Measurements from ENCODE around the gene DCAF6.
"Not testable (repeated sequence)": the region's sequence is repeated elsewhere in the genome, so short reads cannot be mapped to it uniquely, and the experiment has no call there.

DCAF6 gene

DNA sequence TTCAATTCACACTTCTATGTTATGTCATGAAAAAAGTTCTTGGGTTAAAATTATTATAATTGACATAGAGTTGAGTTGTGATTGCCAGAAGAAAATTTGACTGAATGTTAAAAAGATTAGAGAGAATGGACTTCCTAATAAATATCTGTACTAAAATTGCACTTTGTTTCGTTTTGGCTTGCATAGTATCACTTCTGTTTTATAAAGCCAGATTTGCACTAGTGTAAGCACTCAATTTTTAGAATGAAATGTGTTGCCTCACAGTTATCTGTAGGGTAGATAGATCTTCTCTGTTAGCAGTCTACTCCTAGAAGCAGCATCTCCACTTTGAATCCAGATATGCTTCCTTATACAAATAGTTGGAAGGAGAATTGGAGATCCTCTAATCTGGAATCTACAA is 95.5 kb downstream of the DCAF6 start:
- DNase-seq: no peak

DNA sequence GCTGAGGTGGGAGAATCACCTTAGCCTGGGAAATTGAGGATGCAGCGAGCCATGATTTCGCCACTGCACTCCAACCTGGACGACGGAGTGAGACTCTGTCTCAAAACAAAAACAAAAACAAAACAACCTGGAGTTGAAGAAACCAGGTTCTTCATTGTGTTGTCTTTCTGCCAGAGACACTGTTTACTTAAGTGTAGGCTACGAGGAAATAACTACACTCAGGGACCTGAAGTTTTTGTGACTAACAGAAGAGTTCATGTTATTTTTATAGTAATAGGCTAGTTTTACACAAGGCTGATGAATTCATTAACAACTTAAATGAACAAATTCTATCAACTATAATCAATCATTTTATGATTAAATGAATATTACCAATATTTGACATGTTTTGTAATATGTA is 98.9 kb downstream of the DCAF6 start:
- no peak for DNase-seq

GRCh38 chr1:168042362-168042761 is 105.9 kb downstream of the DCAF6 start:
- DNase-seq: no peak

DNA sequence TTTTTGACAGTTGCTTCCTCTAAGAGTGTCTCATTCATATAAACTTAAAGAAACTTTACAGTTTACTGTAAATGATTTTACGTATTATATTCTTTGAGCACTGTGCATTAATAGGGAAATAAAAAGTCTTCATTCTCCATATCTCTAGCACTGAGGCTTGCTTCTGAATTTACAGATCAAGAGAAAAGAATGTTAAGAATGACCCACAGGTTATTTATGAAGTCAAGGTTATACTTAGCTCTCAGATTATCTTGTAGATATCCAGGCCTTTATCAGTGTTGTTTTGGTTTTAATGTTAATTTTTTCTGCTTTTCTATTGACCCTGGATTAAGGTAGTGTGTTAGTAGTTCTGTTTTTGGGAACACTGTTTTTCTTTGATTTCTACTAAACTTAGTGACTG is 108.8 kb downstream of the DCAF6 start:
- DNase-seq: no peak

DNA sequence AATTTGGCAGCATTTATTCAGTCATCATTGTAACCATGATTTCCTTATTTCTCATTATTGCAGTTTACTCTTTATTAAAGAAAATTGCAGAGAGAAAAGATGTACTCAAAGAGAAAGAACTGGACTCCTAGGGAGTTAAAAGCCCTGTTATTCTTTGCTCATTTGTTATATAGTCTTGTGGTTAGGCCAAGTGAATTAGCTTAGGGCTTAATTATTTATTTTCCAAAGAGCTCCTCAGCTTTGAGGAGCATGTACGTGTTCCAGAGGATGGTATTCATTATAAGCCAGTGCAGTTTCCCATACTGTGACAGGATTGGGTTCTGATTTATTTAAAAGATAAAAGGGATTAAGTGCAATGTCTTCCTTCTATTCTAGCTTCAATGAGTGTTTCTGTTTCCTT is 113.8 kb downstream of the DCAF6 start:
- DNase-seq: no peak

DNA sequence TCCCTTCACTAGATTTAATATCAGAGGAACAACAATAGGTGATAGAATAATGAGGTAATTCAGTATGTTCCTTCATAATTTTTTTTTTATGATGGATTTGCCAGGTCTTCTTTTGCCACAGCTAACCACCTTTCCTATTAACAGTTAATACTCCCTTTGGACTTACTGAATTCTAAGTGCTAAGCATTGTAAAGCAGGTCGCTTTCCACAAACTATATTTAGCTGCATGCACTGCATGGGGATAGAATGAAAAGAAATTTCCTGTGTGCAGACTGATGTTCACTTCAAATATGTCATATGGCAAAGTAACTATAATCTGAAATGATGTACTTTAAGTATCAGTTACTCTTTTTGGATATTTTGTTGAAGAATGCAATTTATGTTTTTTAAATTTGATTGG is 114.4 kb downstream of the DCAF6 start:
- no peak for DNase-seq

DNA sequence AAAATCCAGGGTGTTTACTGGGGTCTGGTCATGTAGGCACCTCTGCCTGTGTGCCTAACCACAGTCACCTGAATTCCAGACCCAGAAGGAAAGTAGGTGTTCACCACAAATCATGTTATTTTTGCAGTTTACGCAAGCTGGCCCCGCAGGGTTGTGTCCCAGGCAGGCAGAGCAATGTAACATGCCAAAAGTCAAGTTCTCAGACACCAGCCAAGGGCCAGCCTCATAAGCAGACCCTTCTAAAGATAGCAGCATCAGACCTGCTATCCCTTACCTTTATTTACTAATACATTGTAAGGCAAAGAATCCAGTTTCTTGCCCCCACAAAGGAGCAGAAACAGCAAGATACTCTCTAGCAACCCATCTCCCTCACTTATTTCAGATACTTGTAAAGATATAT is 117.2 kb downstream of the DCAF6 start:
- no peak for DNase-seq

GRCh38 chr1:168054117-168054516 is 117.6 kb downstream of the DCAF6 start:
- no peak for DNase-seq

GRCh38 chr1:168056152-168056551 is 119.7 kb downstream of the DCAF6 start:
- DNase-seq: not testable (repeated sequence)

DNA sequence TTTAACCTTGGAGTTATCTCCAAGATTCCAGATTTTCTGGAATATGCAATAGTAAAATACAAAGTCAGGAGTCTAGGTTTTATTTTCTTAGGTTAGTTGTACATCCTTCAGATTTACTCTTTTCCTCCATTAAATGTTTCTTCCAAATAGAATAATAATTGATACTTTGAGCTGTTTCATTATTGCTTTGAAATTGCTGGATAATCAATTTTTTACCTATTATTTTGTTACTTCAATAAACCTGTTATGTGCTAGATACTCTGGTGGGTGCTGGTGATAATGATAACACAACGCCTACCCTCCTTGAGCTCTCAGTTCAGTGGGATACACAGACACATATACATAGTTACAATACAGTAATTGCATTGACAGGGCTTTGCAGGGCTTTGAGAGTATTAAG is 120.9 kb downstream of the DCAF6 start:
- no peak for DNase-seq

DNA sequence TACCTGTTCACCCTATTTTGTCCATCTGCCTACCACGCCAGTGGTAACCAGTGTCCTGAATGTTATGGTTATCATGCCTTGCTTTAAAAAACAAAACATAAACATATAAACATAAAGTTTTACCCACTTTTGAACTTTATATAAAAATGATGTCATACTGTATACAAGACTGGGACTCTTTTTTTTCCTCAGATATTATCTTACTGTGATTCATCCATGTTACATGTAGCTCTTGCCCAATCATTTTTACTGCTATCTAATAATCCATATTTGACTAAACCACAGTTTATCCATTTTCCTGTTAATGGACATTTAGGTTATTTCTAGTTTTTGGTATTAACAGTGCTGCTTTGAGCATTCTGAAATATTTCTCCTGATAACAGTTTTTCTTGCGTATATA is 121.4 kb downstream of the DCAF6 start:
- no peak for DNase-seq

DNA sequence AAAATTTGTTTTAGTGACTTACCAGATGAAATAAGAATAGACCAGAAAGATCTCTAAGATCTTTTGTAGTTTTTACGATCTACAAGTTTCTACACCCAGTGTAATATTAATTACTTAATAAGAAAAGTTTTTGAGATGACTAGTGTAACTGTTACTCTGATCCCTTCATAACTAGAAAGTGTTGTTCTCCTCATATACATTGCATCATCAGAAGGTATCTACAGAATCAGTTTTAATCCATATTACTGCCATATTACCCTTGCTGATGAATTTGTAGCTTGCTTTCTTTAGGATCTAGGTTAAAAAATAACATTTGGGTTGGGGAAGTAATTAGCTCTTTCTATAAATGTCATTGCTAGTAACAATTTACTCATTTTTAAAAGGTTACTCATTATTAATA is 127.7 kb downstream of the DCAF6 start:
- DNase-seq: no peak

- no peak for DNase-seq
These were observed 129.0 kb downstream of the DCAF6 start for GRCh38 chr1:168065506-168065905.

- no peak for DNase-seq
These were observed 132.9 kb downstream of the DCAF6 start for GRCh38 chr1:168069384-168069783.

DNA sequence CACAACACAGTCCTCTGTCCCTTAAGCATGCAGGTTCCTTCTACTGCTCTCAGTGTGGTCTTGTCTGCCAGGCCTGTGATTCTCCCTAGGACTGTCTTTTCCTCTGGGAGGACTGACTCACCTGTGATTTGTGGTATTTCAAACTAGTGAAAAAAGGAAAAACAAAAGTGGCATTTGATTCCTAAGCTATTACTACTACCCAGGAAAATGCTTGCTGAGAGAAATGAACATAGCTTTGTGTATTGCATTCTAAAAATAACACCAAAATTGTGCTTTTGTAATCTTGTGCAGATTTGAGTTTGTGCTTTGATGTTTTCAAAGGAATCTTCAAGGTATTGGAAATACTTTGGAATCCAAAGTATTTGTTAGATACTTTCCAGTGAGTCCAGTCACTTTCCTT is 143.3 kb downstream of the DCAF6 start:
- no peak for DNase-seq

GRCh38 chr1:168081373-168082007 is 145.0 kb downstream of the DCAF6 start:
- DNase-seq: no peak

DNA sequence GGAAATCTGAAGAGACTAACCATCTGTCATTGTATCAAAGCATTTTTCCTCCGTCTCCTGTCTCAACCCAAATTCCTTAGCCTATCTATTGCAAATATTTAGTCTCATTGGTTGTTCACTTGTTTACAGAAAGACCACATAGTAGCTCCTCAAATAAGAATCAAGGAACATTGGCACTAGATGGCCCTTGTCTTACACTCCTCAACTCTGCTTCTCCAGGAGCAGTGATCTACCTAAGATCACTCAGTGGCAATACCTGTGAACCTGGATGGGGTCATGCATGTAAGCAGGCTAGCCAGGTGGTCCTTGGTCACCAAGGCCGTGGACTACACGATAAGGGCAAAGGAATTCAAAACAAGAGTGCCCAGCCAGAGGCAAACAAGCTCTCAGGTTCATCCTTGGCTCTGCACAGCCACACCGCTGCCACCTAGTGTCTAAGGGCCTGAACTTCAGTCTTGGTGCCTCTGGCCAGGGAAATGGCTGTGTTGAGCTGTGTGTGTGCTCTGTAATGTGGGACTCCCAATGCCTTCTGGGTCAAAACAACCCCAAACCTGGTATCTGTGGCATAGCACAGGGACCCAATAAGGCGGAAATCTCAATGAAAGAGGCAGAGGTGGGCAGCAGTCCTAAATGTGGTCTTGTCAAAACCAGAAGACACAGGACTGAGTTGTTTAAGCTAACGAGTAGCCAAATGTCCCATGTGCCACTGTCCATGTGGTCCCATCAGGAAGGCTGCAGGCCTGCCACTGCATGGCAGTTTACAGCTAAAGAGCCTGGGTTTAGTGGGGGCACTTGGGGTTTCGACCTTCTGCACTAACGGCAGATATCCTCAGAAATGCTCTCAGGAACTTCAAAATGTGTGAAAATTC is 145.8 kb downstream of the DCAF6 start:
- DNase-seq: peak; percentile 58

DNA sequence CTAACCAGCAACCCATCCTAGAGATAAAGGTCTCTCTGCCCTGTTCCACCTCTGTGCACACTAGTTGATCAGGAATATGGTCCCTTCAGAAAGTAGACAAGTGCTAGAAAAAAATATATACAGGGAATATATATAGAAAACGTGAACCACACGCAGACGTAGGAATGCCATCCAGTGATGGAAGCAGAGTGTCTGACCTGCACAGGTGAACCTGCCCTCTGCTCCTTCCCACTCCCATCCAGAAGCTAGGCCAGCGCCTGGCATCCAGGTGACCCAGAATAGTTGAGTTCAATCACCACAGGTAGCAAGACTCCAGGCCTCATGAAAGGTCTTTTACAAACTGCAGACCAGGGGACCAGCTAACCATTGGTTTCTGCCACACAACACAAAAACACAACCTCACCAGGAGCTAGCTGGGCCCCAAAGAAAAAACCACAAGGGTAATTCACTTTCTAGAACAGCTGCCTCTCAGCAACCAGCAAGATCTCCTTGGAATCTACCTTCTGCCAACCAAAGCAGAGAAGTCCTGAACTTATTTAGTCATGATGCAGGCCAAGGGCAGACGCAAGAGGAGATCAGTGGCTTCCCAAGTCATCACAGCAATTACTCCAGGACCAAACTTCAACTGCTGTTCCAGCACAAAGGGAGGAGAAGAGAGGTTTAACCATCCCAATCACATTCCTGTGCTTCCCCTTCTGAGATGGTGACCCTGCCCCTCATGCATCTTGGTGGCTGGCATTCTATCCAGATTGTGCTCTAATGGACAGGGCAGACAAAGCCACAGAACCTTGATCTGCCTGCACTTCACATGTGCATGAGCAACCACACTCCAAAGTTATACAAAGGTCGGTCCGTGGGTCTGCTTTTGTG is 147.2 kb downstream of the DCAF6 start:
- no peak for DNase-seq

DNA sequence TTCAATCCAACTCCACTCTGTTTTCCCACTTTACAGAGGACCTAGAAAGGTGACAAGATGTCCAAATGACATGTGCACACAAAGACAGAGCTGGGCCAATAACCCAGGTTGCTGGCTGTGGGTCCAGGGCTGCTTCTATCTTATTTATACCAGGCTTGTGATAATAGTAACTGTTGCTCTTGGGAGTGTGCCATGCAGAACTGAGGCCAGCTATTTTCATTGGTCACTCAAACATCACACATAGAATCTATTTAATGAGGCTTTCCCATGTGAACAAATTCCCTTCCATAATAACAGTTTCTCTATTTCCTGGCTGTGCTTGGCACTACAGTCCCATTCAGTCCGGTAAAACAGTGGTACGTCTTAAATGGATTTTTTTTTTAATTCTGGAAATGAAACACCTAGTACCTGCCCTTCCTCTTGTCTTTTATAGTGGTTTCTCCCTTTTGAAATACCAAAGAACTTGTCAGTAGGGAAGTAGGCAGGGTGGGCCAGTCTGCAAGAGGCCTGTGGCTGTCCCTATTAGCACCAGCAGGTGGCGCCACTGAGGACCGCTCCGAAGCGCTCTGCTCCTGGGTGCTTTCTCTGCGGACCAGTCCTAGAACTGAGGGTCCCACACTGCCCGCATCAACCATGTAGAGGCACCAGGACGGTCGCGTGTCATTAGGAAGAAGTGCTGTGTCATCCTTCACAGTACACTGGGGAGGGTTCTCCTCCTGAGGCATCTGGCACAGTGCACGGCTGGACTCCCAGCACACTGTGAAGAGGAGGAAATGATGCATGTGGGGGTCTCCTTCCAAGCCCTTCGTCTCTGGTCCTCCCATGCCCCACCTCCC is 148.1 kb downstream of the DCAF6 start:
- DNase-seq: peak; percentile 45

DNA sequence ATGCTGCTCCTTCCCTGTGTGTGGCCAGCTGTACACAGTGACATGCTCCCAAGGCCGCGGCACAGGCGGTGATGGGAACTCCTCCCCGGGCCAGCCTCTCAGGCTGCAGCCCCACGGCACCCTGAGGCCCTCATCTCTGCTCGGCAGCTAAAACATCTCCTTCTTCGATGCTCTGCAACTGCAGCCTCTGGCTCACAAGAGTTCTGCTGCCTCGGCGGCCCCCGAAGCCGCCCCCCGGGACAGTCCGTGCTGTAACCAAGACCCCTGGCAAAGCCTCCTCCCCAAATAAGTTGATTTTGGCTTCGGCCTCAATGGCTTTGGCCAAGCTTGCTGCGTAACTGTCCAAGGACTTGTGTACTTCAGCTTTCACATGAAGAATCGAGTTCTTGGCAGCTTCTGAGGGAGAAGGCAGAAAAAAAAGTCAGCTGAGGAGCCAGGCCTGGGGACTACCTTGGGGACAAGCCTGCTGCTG is 149.0 kb downstream of the DCAF6 start:
- DNase-seq: no peak

DNA sequence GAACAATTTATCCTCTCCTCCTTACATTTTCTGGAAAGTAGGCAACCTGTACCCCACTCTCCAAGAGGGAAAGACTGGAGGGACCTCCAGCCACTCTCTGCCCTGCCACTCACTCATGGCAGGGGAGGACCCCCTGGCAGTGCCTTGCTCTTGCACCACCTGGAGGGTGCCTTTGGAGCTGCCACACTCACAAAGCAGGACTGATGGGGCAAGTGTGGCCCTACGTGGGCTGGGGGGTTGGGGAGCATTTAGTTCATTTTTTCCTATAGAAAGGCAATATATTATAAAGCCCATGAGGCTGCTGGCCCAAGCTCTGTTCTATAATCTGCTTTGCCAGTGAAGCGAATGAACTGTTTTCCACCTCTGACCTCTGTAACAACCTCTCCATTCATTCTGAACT is 150.0 kb downstream of the DCAF6 start:
- DNase-seq: no peak

- no peak for DNase-seq
These were observed 151.2 kb downstream of the DCAF6 start for GRCh38 chr1:168087696-168088095.
